ENCODE data around the gene GALM.

The GALM gene

GRCh38 chr2:38626326-38627035 is 39.4 kb upstream of the GALM start:
- Histone ChIP-seq H3K9ac (ENCODE audit: low read length) (no peak overlapping the region), H3K9me2 (ENCODE audit: low read depth, low read length) (no peaks in the 10 kb centered on the region), H3K4me2 (ENCODE audit: low read length) (no peak overlapping the region), H3K79me2 (ENCODE audit: insufficient read depth, low read length) (no peaks in the 10 kb centered on the region), H3K36me3 (ENCODE audit: insufficient read depth, low read length) (no peaks in the 10 kb centered on the region), H3K4me1 (ENCODE audit: insufficient read depth, low read length, severe bottlenecking) (peaks cover 10% of the 10 kb centered on the region), H3F3A (ENCODE audit: insufficient read depth, low read length) (no peaks in the 10 kb centered on the region), H2AFZ (ENCODE audit: low read length) (no peak overlapping the region), H3K4me3 (ENCODE audit: low read depth, low read length, poor library complexity, severe bottlenecking) (no peak overlapping the region), H3K9me3 (ENCODE audit: low read length) (no peaks in the 10 kb centered on the region), H4K20me1 (ENCODE audit: insufficient read depth, low read length) (no peaks in the 10 kb centered on the region), H3K27ac (ENCODE audit: low read depth, low read length, poor library complexity, severe bottlenecking) (no peak overlapping the region), H3K27me3 (ENCODE audit: insufficient read depth, low read length) (no peaks in the 10 kb centered on the region)
- TF ChIP-seq EZH2 (IDR thresholded peaks at IDR 0.05; ENCODE audit: borderline replicate concordance, low read length) (no peak), CTCF (IDR thresholded peaks at IDR 0.05; ENCODE audit: low read length) (no peak)

- H4K20me1 ChIP-seq (ENCODE audit: insufficient read depth, low read length) = no peaks in the 10 kb centered on the region
- H3K79me2 ChIP-seq (ENCODE audit: insufficient read depth, low read length) = no peaks in the 10 kb centered on the region
- H3K4me1 ChIP-seq (ENCODE audit: insufficient read depth, low read length, severe bottlenecking) = peaks cover 5% of the 10 kb centered on the region
- H3K27ac ChIP-seq (ENCODE audit: low read depth, low read length, poor library complexity, severe bottlenecking) = no peak overlapping the region
- no peaks in the 10 kb centered on the region for H3F3A ChIP-seq (ENCODE audit: insufficient read depth, low read length)
- no peaks in the 10 kb centered on the region for H3K9me3 ChIP-seq (ENCODE audit: low read length)
- no peak overlapping the region for H3K4me2 ChIP-seq (ENCODE audit: low read length)
- no peak for TF ChIP-seq EZH2 (IDR thresholded peaks at IDR 0.05; ENCODE audit: borderline replicate concordance, low read length)
- no peaks in the 10 kb centered on the region for H3K36me3 ChIP-seq (ENCODE audit: insufficient read depth, low read length)
- H3K9ac ChIP-seq (ENCODE audit: low read length) = no peak overlapping the region
- H3K27me3 ChIP-seq (ENCODE audit: insufficient read depth, low read length) = no peaks in the 10 kb centered on the region
- H3K9me2 ChIP-seq (ENCODE audit: low read depth, low read length) = no peaks in the 10 kb centered on the region
- no peak overlapping the region for H3K4me3 ChIP-seq (ENCODE audit: low read depth, low read length, poor library complexity, severe bottlenecking)
- no peak overlapping the region for H2AFZ ChIP-seq (ENCODE audit: low read length)
These were observed 38.5 kb upstream of the GALM start for GRCh38 chr2:38627391-38627790.

- no peak overlapping the region for H3K27ac ChIP-seq (ENCODE audit: low read depth, low read length, poor library complexity, severe bottlenecking)
- no peak overlapping the region for H3K9ac ChIP-seq (ENCODE audit: low read length)
- no peak overlapping the region for H3K4me3 ChIP-seq (ENCODE audit: low read depth, low read length, poor library complexity, severe bottlenecking)
- no peaks in the 10 kb centered on the region for H3K27me3 ChIP-seq (ENCODE audit: insufficient read depth, low read length)
- no peaks in the 10 kb centered on the region for H3K79me2 ChIP-seq (ENCODE audit: insufficient read depth, low read length)
- no peaks in the 10 kb centered on the region for H3K36me3 ChIP-seq (ENCODE audit: insufficient read depth, low read length)
- no peak overlapping the region for H2AFZ ChIP-seq (ENCODE audit: low read length)
- H3K4me2 ChIP-seq (ENCODE audit: low read length) = no peak overlapping the region
- peaks cover 8% of the 10 kb centered on the region for H3K4me1 ChIP-seq (ENCODE audit: insufficient read depth, low read length, severe bottlenecking)
- no peaks in the 10 kb centered on the region for H3K9me3 ChIP-seq (ENCODE audit: low read length)
- H3K9me2 ChIP-seq (ENCODE audit: low read depth, low read length) = no peaks in the 10 kb centered on the region
- no peaks in the 10 kb centered on the region for H3F3A ChIP-seq (ENCODE audit: insufficient read depth, low read length)
- TF ChIP-seq CTCF (IDR thresholded peaks at IDR 0.05; ENCODE audit: low read length) = no peak
- TF ChIP-seq EZH2 (IDR thresholded peaks at IDR 0.05; ENCODE audit: borderline replicate concordance, low read length) = no peak
- no peaks in the 10 kb centered on the region for H4K20me1 ChIP-seq (ENCODE audit: insufficient read depth, low read length)
These were observed 36.2 kb upstream of the GALM start for GRCh38 chr2:38629684-38630083.

- TF ChIP-seq CTCF (IDR thresholded peaks at IDR 0.05; ENCODE audit: low read length) = no peak
- no peak for TF ChIP-seq EZH2 (IDR thresholded peaks at IDR 0.05; ENCODE audit: borderline replicate concordance, low read length)
- no peak overlapping the region for H3K9ac ChIP-seq (ENCODE audit: low read length)
- H3K4me1 ChIP-seq (ENCODE audit: insufficient read depth, low read length, severe bottlenecking) = peaks cover 24% of the 10 kb centered on the region
- no peaks in the 10 kb centered on the region for H3K27me3 ChIP-seq (ENCODE audit: insufficient read depth, low read length)
- no peaks in the 10 kb centered on the region for H3K9me2 ChIP-seq (ENCODE audit: low read depth, low read length)
- H2AFZ ChIP-seq (ENCODE audit: low read length) = no peak overlapping the region
- H3K4me3 ChIP-seq (ENCODE audit: low read depth, low read length, poor library complexity, severe bottlenecking) = no peak overlapping the region
- no peaks in the 10 kb centered on the region for H3K36me3 ChIP-seq (ENCODE audit: insufficient read depth, low read length)
- no peaks in the 10 kb centered on the region for H4K20me1 ChIP-seq (ENCODE audit: insufficient read depth, low read length)
- H3K79me2 ChIP-seq (ENCODE audit: insufficient read depth, low read length) = no peaks in the 10 kb centered on the region
- H3K4me2 ChIP-seq (ENCODE audit: low read length) = no peak overlapping the region
- H3K27ac ChIP-seq (ENCODE audit: low read depth, low read length, poor library complexity, severe bottlenecking) = no peak overlapping the region
- no peaks in the 10 kb centered on the region for H3K9me3 ChIP-seq (ENCODE audit: low read length)
- H3F3A ChIP-seq (ENCODE audit: insufficient read depth, low read length) = no peaks in the 10 kb centered on the region
These were observed 33.9 kb upstream of the GALM start for GRCh38 chr2:38631976-38632375.
